ENCODE measurements around the gene RAG2.
A peak's percentile ranks its signal among the peaks of the same experiment; 100 is the strongest.

RAG2 gene

GRCh38 chr11:36596880-36597279 lies 1.2 kb downstream of the RAG2 start:
- H3K27me3 ChIP-seq (ENCODE audit: insufficient read depth, low read length), result peaks cover 12% of the 10 kb centered on the region; the same call in 1 of the 2 replicates
- no peaks in the 10 kb centered on the region for H3K36me3 ChIP-seq (ENCODE audit: insufficient read depth, low read length)
- no peak overlapping the region for H3K27ac ChIP-seq (ENCODE audit: low read depth, low read length)
- H3K79me2 ChIP-seq (ENCODE audit: control insufficient read depth, insufficient read depth, low read length, unreplicated experiment), result no peaks in the 10 kb centered on the region
- H3K4me3 ChIP-seq (ENCODE audit: low read depth, low read length), result no peak overlapping the region
- H3K4me1 ChIP-seq (ENCODE audit: control insufficient read depth, insufficient read depth, low read length, unreplicated experiment), result no peaks in the 10 kb centered on the region
- no peak overlapping the region for H2AFZ ChIP-seq (ENCODE audit: low read length, unreplicated experiment)

GRCh38 chr11:36594316-36594989 lies 3.6 kb downstream of the RAG2 start, which contains the start of gene IFTAP:
TSS of gene IFTAP (plus strand) at chr11:36594502. CDS start at chr11:36610104, 15,602 bp downstream.
- Histone ChIP-seq H3K79me2 (ENCODE audit: control insufficient read depth, insufficient read depth, low read length, unreplicated experiment) (no peaks in the 10 kb centered on the region), H3K4me1 (ENCODE audit: control insufficient read depth, insufficient read depth, low read length, unreplicated experiment) (no peaks in the 10 kb centered on the region), H2AFZ (ENCODE audit: low read length, unreplicated experiment) (peak within 1 kb of the TSS; percentile 93), H3K4me3 (ENCODE audit: low read depth, low read length) (peak within 1 kb of the TSS; percentile 96), H3K27me3 (ENCODE audit: insufficient read depth, low read length) (peaks cover 34% of the 10 kb centered on the region), H3K36me3 (ENCODE audit: insufficient read depth, low read length) (no peaks in the 10 kb centered on the region), H3K27ac (ENCODE audit: low read depth, low read length) (no peak within 1 kb of the TSS)

- Histone ChIP-seq H3K27ac (ENCODE audit: low read depth, low read length) (no peak overlapping the region), H3K79me2 (ENCODE audit: control insufficient read depth, insufficient read depth, low read length, unreplicated experiment) (no peaks in the 10 kb centered on the region), H2AFZ (ENCODE audit: low read length, unreplicated experiment) (no peak overlapping the region), H3K4me3 (ENCODE audit: low read depth, low read length) (no peak overlapping the region), H3K36me3 (ENCODE audit: insufficient read depth, low read length) (no peaks in the 10 kb centered on the region), H3K27me3 (ENCODE audit: insufficient read depth, low read length) (peaks cover 61% of the 10 kb centered on the region), H3K4me1 (ENCODE audit: control insufficient read depth, insufficient read depth, low read length, unreplicated experiment) (no peaks in the 10 kb centered on the region)
These were observed 6.6 kb downstream of the RAG2 start for GRCh38 chr11:36591433-36591832.

- H3K27me3 ChIP-seq (ENCODE audit: insufficient read depth, low read length), result peaks cover 71% of the 10 kb centered on the region
- no peak overlapping the region for H3K4me3 ChIP-seq (ENCODE audit: low read depth, low read length)
- H3K4me1 ChIP-seq (ENCODE audit: control insufficient read depth, insufficient read depth, low read length, unreplicated experiment), result no peaks in the 10 kb centered on the region
- no peaks in the 10 kb centered on the region for H3K36me3 ChIP-seq (ENCODE audit: insufficient read depth, low read length)
- no peaks in the 10 kb centered on the region for H3K79me2 ChIP-seq (ENCODE audit: control insufficient read depth, insufficient read depth, low read length, unreplicated experiment)
- H2AFZ ChIP-seq (ENCODE audit: low read length, unreplicated experiment), result no peak overlapping the region
- H3K27ac ChIP-seq (ENCODE audit: low read depth, low read length), result no peak overlapping the region
These were observed 7.5 kb downstream of the RAG2 start for GRCh38 chr11:36590513-36590912.

GRCh38 chr11:36588099-36588498 lies 9.9 kb downstream of the RAG2 start:
- Histone ChIP-seq H3K27me3 (ENCODE audit: insufficient read depth, low read length) (peaks cover 92% of the 10 kb centered on the region), H3K79me2 (ENCODE audit: control insufficient read depth, insufficient read depth, low read length, unreplicated experiment) (no peaks in the 10 kb centered on the region), H3K4me3 (ENCODE audit: low read depth, low read length) (no peak overlapping the region), H3K36me3 (ENCODE audit: insufficient read depth, low read length) (no peaks in the 10 kb centered on the region), H3K4me1 (ENCODE audit: control insufficient read depth, insufficient read depth, low read length, unreplicated experiment) (no peaks in the 10 kb centered on the region), H3K27ac (ENCODE audit: low read depth, low read length) (no peak overlapping the region), H2AFZ (ENCODE audit: low read length, unreplicated experiment) (no peak overlapping the region)

DNA sequence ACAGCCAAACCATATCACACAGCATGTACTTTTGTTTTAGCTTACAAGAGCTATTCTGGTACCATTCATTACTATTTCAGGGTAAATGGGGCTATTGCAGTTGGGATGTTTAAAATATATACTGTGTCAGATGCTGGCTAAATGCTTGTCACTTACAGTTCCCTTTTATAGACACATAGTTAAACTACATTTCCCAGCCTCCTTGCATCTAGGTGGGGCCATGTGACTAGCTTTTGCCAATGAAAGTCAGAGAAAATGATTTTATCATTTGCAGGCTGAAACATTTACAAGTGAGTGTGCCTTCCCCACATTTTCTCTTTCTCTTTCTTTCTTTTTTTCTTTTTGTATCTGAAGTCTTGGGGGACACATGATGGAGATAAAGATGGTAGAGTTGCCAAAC lies 11.5 kb downstream of the RAG2 start:
- Histone ChIP-seq H3K4me1 (ENCODE audit: control insufficient read depth, insufficient read depth, low read length, unreplicated experiment) (no peaks in the 10 kb centered on the region), H3K79me2 (ENCODE audit: control insufficient read depth, insufficient read depth, low read length, unreplicated experiment) (no peaks in the 10 kb centered on the region), H2AFZ (ENCODE audit: low read length, unreplicated experiment) (no peak overlapping the region)

GRCh38 chr11:36583667-36584066 lies 14.4 kb downstream of the RAG2 start:
- H3K4me1 ChIP-seq (ENCODE audit: control insufficient read depth, insufficient read depth, low read length, unreplicated experiment), result no peaks in the 10 kb centered on the region
- H3K4me3 ChIP-seq (ENCODE audit: low read depth, low read length), result no peak overlapping the region
- no peak overlapping the region for H2AFZ ChIP-seq (ENCODE audit: low read length, unreplicated experiment)
- H3K27me3 ChIP-seq (ENCODE audit: insufficient read depth, low read length), result peaks cover 83% of the 10 kb centered on the region
- no peaks in the 10 kb centered on the region for H3K79me2 ChIP-seq (ENCODE audit: control insufficient read depth, insufficient read depth, low read length, unreplicated experiment)
- H3K36me3 ChIP-seq (ENCODE audit: insufficient read depth, low read length), result no peaks in the 10 kb centered on the region
- no peak overlapping the region for H3K27ac ChIP-seq (ENCODE audit: low read depth, low read length)

More for the DNA sequence above, 11.5 kb downstream of the RAG2 start:
- Histone ChIP-seq H3K27ac (ENCODE audit: low read depth, low read length) (no peak overlapping the region), H3K36me3 (ENCODE audit: insufficient read depth, low read length) (no peaks in the 10 kb centered on the region), H3K27me3 (ENCODE audit: insufficient read depth, low read length) (peaks cover 91% of the 10 kb centered on the region), H3K4me3 (ENCODE audit: low read depth, low read length) (no peak overlapping the region)

GRCh38 chr11:36581536-36581935 lies 16.5 kb downstream of the RAG2 start:
- Histone ChIP-seq H3K36me3 (ENCODE audit: insufficient read depth, low read length) (no peaks in the 10 kb centered on the region), H2AFZ (ENCODE audit: low read length, unreplicated experiment) (no peak overlapping the region), H3K4me3 (ENCODE audit: low read depth, low read length) (no peak overlapping the region), H3K27me3 (ENCODE audit: insufficient read depth, low read length) (peaks cover 79% of the 10 kb centered on the region), H3K4me1 (ENCODE audit: control insufficient read depth, insufficient read depth, low read length, unreplicated experiment) (no peaks in the 10 kb centered on the region), H3K79me2 (ENCODE audit: control insufficient read depth, insufficient read depth, low read length, unreplicated experiment) (no peaks in the 10 kb centered on the region), H3K27ac (ENCODE audit: low read depth, low read length) (no peak overlapping the region)

DNA sequence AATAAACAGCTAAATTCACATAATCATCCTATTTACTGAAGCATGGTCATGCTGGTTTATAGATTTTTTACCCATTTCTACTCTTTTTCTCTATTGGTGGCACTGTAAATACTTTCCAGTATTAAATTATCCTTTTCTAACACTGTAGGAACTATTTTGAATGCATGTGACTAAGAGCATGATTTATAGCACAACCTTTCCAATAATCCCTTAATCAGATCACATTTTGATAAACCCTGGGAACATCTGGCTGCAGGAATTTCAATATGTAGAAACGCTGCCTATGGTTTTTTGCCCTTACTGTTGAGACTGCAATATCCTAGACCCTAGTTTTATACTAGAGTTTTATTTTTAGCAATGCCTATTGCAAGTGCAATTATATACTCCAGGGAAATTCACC lies 19.6 kb downstream of the RAG2 start:
- Histone ChIP-seq H3K36me3 (ENCODE audit: insufficient read depth, low read length) (no peaks in the 10 kb centered on the region), H3K27ac (ENCODE audit: low read depth, low read length) (no peak overlapping the region)

DNA sequence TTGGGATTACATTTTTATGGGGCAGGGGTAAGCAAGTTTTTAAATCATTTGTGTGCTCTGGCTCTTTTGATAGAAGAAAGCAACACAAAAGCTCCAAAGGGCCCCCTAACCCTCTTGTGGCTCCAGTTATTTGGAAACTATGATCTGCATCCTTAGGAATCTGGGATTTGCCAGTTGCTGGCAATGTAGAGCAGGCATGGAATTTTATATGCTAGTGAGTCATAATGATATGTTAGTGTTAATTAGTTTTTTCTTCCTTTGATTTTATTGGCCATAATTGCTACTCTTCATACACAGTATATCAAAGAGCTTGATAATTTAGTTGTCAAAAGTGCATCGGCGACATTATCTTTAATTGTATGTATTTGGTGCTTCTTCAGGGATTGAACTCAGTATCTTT lies 20.2 kb downstream of the RAG2 start:
- Histone ChIP-seq H3K4me1 (ENCODE audit: control insufficient read depth, insufficient read depth, low read length, unreplicated experiment) (no peaks in the 10 kb centered on the region), H3K4me3 (ENCODE audit: low read depth, low read length) (no peak overlapping the region), H3K79me2 (ENCODE audit: control insufficient read depth, insufficient read depth, low read length, unreplicated experiment) (no peaks in the 10 kb centered on the region), H2AFZ (ENCODE audit: low read length, unreplicated experiment) (no peak overlapping the region), H3K27me3 (ENCODE audit: insufficient read depth, low read length) (peaks cover 80% of the 10 kb centered on the region), H3K27ac (ENCODE audit: low read depth, low read length) (no peak overlapping the region), H3K36me3 (ENCODE audit: insufficient read depth, low read length) (no peaks in the 10 kb centered on the region)

More for the DNA sequence above, 19.6 kb downstream of the RAG2 start:
- peaks cover 81% of the 10 kb centered on the region for H3K27me3 ChIP-seq (ENCODE audit: insufficient read depth, low read length)
- no peaks in the 10 kb centered on the region for H3K79me2 ChIP-seq (ENCODE audit: control insufficient read depth, insufficient read depth, low read length, unreplicated experiment)
- no peaks in the 10 kb centered on the region for H3K4me1 ChIP-seq (ENCODE audit: control insufficient read depth, insufficient read depth, low read length, unreplicated experiment)
- no peak overlapping the region for H2AFZ ChIP-seq (ENCODE audit: low read length, unreplicated experiment)
- no peak overlapping the region for H3K4me3 ChIP-seq (ENCODE audit: low read depth, low read length)

DNA sequence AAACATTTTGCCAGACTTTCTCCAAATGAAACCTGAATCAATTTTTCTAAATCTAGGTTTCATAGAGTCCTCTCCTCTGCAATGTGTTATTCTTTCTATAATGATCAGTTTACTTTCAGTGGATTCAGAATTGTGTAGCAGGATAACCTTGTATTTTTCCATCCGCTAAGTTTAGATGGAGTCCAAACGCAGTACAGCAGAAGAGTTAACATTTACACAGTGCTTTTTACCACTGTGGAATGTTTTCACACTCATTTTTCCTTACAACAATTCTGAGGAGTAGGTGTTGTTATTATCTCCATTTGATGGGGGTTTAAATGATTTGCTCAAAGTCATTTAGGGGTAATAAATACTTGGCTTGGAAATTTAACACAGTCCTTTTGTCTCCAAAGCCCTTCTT lies 20.7 kb downstream of the RAG2 start:
- Histone ChIP-seq H3K79me2 (ENCODE audit: control insufficient read depth, insufficient read depth, low read length, unreplicated experiment) (no peaks in the 10 kb centered on the region), H3K36me3 (ENCODE audit: insufficient read depth, low read length) (no peaks in the 10 kb centered on the region), H3K27ac (ENCODE audit: low read depth, low read length) (no peak overlapping the region), H3K4me3 (ENCODE audit: low read depth, low read length) (no peak overlapping the region), H3K27me3 (ENCODE audit: insufficient read depth, low read length) (peaks cover 82% of the 10 kb centered on the region), H3K4me1 (ENCODE audit: control insufficient read depth, insufficient read depth, low read length, unreplicated experiment) (no peaks in the 10 kb centered on the region), H2AFZ (ENCODE audit: low read length, unreplicated experiment) (no peak overlapping the region)

All from ACC112 (cell line).